ENCODE results near the gene CPSF3.

DNA sequence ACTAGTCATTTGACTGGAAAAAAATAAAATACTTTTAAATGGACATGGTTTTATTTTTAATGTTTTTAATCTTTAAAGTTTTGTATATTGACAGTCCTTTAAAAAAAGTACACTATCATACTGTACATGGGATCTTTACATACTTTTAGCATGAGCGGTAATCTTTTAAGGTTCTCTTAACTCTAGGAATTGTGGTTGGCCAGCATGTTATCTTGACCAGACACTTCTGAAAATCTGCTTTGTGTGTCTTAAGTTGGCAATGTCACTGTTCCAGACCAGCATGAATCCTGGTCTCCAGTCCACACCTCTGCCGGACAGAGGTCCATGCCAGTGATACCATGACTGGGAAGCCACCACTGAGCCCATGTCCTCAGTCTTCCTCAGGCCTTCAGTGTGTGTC is 17.8 kb upstream of the CPSF3 start:
- TF ChIP-seq, protein P1, sequence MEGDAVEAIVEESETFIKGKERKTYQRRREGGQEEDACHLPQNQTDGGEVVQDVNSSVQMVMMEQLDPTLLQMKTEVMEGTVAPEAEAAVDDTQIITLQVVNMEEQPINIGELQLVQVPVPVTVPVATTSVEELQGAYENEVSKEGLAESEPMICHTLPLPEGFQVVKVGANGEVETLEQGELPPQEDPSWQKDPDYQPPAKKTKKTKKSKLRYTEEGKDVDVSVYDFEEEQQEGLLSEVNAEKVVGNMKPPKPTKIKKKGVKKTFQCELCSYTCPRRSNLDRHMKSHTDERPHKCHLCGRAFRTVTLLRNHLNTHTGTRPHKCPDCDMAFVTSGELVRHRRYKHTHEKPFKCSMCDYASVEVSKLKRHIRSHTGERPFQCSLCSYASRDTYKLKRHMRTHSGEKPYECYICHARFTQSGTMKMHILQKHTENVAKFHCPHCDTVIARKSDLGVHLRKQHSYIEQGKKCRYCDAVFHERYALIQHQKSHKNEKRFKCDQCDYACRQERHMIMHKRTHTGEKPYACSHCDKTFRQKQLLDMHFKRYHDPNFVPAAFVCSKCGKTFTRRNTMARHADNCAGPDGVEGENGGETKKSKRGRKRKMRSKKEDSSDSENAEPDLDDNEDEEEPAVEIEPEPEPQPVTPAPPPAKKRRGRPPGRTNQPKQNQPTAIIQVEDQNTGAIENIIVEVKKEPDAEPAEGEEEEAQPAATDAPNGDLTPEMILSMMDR (IDR thresholded peaks at IDR 0.05), result no peak
- no peak for TF ChIP-seq POLR2AphosphoS5 (IDR thresholded peaks at IDR 0.05; ENCODE audit: insufficient read depth in 1 of 2, low read depth in 1 of 2)

All from vagina (tissue), 2 donors.